GM12878 (cell line): ENCODE data around the gene SLC5A10. TPM values are rescaled to one million over a fixed set of nuclear protein-coding genes. Genes with fewer than 3 reads are reported as not detected.

ENCODE experiments used
- ATAC-seq: fragments of 200-7000 bp; cut with Tn5 transposase; 3 replicates; pipeline ENCODE4 v1.9.1; 2020; ENCODE audit warnings: mild to moderate bottlenecking, moderate library complexity
- BruUV-seq: library from RNA; stranded (reverse); fragments of 400-500 nt; replicated peaks from 2 replicates; lab custom pipeline; 2021; lab: Mats Ljungman, UMichigan
- CTCF ChIA-PET: fragments of 300-600 bp; sonication (Branson Sonifier 250); formaldehyde crosslinking; extraction: SDS; loops from one replicate; lab custom pipeline; 2021; ENCODE audit warnings: inconsistent platforms; lab: Yijun Ruan, JAX
- POLR2A ChIA-PET: fragments of 350-600 bp; formaldehyde crosslinking; extraction: SDS; loops from one replicate; lab custom pipeline; 2021; ENCODE audit warnings: inconsistent platforms; lab: Charles Lee
- RAD21 ChIA-PET: fragments of 300-600 bp; sonication (Branson Sonifier 250); formaldehyde crosslinking; loops from one replicate; lab custom pipeline; 2023; ENCODE audit warnings: antibody characterized with exemption; ENCODE audit not compliant: unreplicated experiment; lab: Charles Lee
- SMC1A ChIA-PET: fragments of 300-600 bp; sonication (Branson Sonifier 250); formaldehyde crosslinking; loops from one replicate; lab custom pipeline; 2023; ENCODE audit not compliant: unreplicated experiment, uncharacterized antibody; lab: Charles Lee
- DNase-seq: peaks from one replicate; pipeline ENCODE4 v3.0.0-alpha.2; 2011; ENCODE audit warnings: low read depth, low spot score
- FAIRE-seq: peaks from 3 replicates; lab custom pipeline; 2011; peaks lifted over from hg19 to GRCh38; lab: Jason Lieb, UNC
- H2AFZ ChIP-seq: 2 replicates; pipeline ENCODE4 v1.6.0; 2011; ENCODE audit warnings: low read depth, low read length, control low read depth; ENCODE audit not compliant: control insufficient read depth
- H3K27ac ChIP-seq: 2 replicates; pipeline ENCODE4 v1.5.1; 2011; ENCODE audit warnings: control low read depth; ENCODE audit not compliant: control insufficient read depth, insufficient read depth
- H3K27me3 ChIP-seq, 2 experiments: replicated peaks in 1 of 2; 2 replicates each; pipeline versions ENCODE4 v1.6.0 to v1.6.1; 2011; ENCODE audit warnings: low read length in 1 of 2; ENCODE audit not compliant: control insufficient read depth in 2 of 2, insufficient read depth in 2 of 2
- H3K36me3 ChIP-seq, 2 experiments: 2 replicates each; pipeline ENCODE4 v1.5.1; 2011; ENCODE audit warnings: low read length in 1 of 2; ENCODE audit not compliant: control insufficient read depth in 2 of 2, insufficient read depth in 2 of 2
- H3K4me1 ChIP-seq: 2 replicates; pipeline ENCODE4 v1.6.1; 2011; ENCODE audit warnings: mild to moderate bottlenecking, low read length, moderate library complexity, mixed read lengths; ENCODE audit not compliant: control insufficient read depth, insufficient read depth
- H3K4me2 ChIP-seq: 2 replicates; pipeline ENCODE4 v1.6.0; 2011; ENCODE audit warnings: control low read depth; ENCODE audit not compliant: control insufficient read depth, insufficient read depth
- H3K4me3 ChIP-seq: fragments of 200-600 bp; sonication (generic); 2 replicates; pipeline ENCODE4 v1.5.1; 2016
- H3K79me2 ChIP-seq: 2 replicates; pipeline ENCODE4 v1.6.0; 2011; ENCODE audit warnings: low read length; ENCODE audit not compliant: control insufficient read depth, insufficient read depth
- H3K9ac ChIP-seq: 2 replicates; pipeline ENCODE4 v1.8.0; 2011; ENCODE audit warnings: low read length, control low read depth, mixed read lengths; ENCODE audit not compliant: control insufficient read depth, insufficient read depth
- H3K9me3 ChIP-seq: replicated peaks from 3 replicates; pipeline ENCODE4 v1.5.1; 2011; ENCODE audit warnings: mild to moderate bottlenecking, low read length; ENCODE audit not compliant: control insufficient read depth, insufficient read depth
- H4K20me1 ChIP-seq: 2 replicates; pipeline ENCODE4 v1.6.0; 2011; ENCODE audit not compliant: control insufficient read depth, insufficient read depth
- BACH1 ChIP-seq: fragments of 450-650 bp; IDR thresholded peaks from 2 replicates; pipeline ENCODE4 v1.6.1; 2017; ENCODE audit warnings: mild to moderate bottlenecking, borderline replicate concordance
- CHD4 ChIP-seq: fragments of 200-600 bp; sonication (generic); IDR thresholded peaks from 2 replicates; pipeline ENCODE4 v1.6.1; 2016; ENCODE audit warnings: mild to moderate bottlenecking
- KDM1A ChIP-seq: fragments of 200-600 bp; sonication (generic); IDR thresholded peaks from 2 replicates; pipeline ENCODE4 v1.6.1; 2016; ENCODE audit warnings: borderline replicate concordance
- KLF5 ChIP-seq: fragments of 450-650 bp; IDR thresholded peaks from 2 replicates; pipeline ENCODE4 v1.6.1; 2014; ENCODE audit warnings: mild to moderate bottlenecking; ENCODE audit not compliant: partially characterized antibody
- PAX8 ChIP-seq: fragments of 450-650 bp; IDR thresholded peaks from 2 replicates; pipeline ENCODE4 v1.6.1; 2017; ENCODE audit warnings: mild to moderate bottlenecking, moderate library complexity
- ZZZ3 ChIP-seq: IDR thresholded peaks from 2 replicates; pipeline ENCODE4 v1.6.1; 2011; ENCODE audit warnings: low read depth; ENCODE audit not compliant: control insufficient read depth, insufficient read length
- WGBS: methylation state at CpG from one replicate; pipeline ENCODE4 v1.1.6; 2016; ENCODE audit warnings: low lambda C conversion rate; ENCODE audit not compliant: insufficient replicate concordance, insufficient coverage; ENCODE audit errors: missing lambda C conversion rate; 5-methylcytosine and 5-hydroxymethylcytosine counted together
- in situ Hi-C: fragments of 300-500 bp; cut with MboI; formaldehyde crosslinking; loops from 9 replicates; pipeline ENCODE4 v1.14.3; 2018; ENCODE audit warnings: mixed read lengths
- intact Hi-C: fragments of 100-400 bp; cut with micrococcal nuclease; formaldehyde crosslinking; loops from one replicate; pipeline ENCODE4 v1.14.2; 2022; ENCODE audit not compliant: unreplicated experiment
- polyA plus RNA-seq, 11 experiments: library from polyadenylated mRNA; depleted of rRNA in 4 of 11; unstranded in 6 of 11; stranded (reverse) in 5 of 11; fragments of >200 nt; fragmentation: Nextera tagmentation in 4 of 11; fragmentation: Illumina TruSeq in 1 of 11; extraction: Ambion mirVana in 4 of 11; extraction: Trizol in 1 of 11; gene quantifications; 1 replicate in 1 of 11; 2 replicates in 10 of 11; pipeline versions ENCODE4 v1.2.1 to v1.2.3, GENCODE V29; 2011 to 2016; ENCODE audit warnings: inconsistent platforms in 2 of 11, missing spikeins in 2 of 11, low read depth in 1 of 11
- total RNA-seq, 4 experiments: library from RNA; depleted of rRNA in 3 of 4; stranded (reverse); fragments of >200 nt in 3 of 4; fragmentation: Illumina TruSeq in 1 of 4; extraction: Trizol in 1 of 4; gene quantifications; 2 replicates each; pipeline versions ENCODE4 v1.2.1 to v1.2.3, GENCODE V29; 2013 to 2021
- TF ChIP-seq, protein P1 (sequence below): fragments of 450-650 bp; IDR thresholded peaks from 2 replicates; pipeline ENCODE4 v1.6.1; 2017; ENCODE audit warnings: antibody characterized with exemption, mild to moderate bottlenecking, moderate library complexity

Gene SLC5A10
- total and polyA plus RNA-seq, 10 of the 15 experiments (the other 5 are each of a cell fraction or from before 2014, with no cell fraction given) = under 0.01 to 0.18 (median 0.07) TPM; not detected in 4

DNA sequence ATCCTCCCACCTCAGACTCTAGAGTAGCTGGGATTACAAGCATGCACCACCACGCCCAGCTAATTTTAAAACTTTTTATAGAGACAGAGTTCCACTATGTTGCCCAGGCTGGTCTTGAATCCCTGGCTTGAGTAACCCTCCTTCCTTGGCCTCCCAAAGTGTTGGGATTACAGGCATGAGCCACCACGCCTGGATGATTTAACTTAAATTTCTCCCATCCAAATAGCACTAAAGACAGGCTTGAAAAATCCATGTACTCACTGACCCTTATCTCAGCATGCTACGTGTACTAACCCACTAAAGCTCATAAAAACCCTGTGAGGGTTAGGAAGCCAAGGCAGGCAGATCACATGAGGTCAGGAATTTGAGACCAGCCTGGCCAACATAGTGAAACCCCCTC lies 4.6 kb downstream of the SLC5A10 start:
- FAIRE-seq (no peak), DNase-seq (no peak), ATAC-seq (no peak)
- BruUV-seq = no TSS peak
- SMC1A ChIA-PET = interaction anchor here (0.8 kb wide), 1 partner anchor 32 kb away, joined by 3 read pairs; no protein-coding TSS in a partner anchor
- POLR2A ChIA-PET = no interaction called here
- intact Hi-C loops = no loop called here
- H3K27ac ChIP-seq = no peak overlapping the region
- 43% methylated on average over 3 of the region's 3 CpGs for WGBS
- no peak overlapping the region for H3K4me3 ChIP-seq
- CTCF ChIA-PET = interaction anchor here (1.0 to 1.8 kb wide), 4 partner anchors 18 to 98 kb away, joined by 3 to 5 read pairs (median 5); partner anchors contain the start of gene PRPSAP2
- no peak for TF ChIP-seq KLF5
- TF ChIP-seq KDM1A = no peak
- no peak for TF ChIP-seq BACH1
- TF ChIP-seq PAX8 = no peak
- TF ChIP-seq CHD4 = no peak
- no peak for TF ChIP-seq ZZZ3
- TF ChIP-seq, protein P1, sequence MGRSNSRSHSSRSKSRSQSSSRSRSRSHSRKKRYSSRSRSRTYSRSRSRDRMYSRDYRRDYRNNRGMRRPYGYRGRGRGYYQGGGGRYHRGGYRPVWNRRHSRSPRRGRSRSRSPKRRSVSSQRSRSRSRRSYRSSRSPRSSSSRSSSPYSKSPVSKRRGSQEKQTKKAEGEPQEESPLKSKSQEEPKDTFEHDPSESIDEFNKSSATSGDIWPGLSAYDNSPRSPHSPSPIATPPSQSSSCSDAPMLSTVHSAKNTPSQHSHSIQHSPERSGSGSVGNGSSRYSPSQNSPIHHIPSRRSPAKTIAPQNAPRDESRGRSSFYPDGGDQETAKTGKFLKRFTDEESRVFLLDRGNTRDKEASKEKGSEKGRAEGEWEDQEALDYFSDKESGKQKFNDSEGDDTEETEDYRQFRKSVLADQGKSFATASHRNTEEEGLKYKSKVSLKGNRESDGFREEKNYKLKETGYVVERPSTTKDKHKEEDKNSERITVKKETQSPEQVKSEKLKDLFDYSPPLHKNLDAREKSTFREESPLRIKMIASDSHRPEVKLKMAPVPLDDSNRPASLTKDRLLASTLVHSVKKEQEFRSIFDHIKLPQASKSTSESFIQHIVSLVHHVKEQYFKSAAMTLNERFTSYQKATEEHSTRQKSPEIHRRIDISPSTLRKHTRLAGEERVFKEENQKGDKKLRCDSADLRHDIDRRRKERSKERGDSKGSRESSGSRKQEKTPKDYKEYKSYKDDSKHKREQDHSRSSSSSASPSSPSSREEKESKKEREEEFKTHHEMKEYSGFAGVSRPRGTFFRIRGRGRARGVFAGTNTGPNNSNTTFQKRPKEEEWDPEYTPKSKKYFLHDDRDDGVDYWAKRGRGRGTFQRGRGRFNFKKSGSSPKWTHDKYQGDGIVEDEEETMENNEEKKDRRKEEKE = no peak
- RAD21 ChIA-PET = no interaction called here
- no peaks in the 10 kb centered on the region for H3K27me3 ChIP-seq
- H4K20me1 ChIP-seq = no peaks in the 10 kb centered on the region
- in situ Hi-C loops = no loop called here
- H2AFZ ChIP-seq = no peak overlapping the region
- no peak overlapping the region for H3K4me2 ChIP-seq
- no peak overlapping the region for H3K9ac ChIP-seq
- no peaks in the 10 kb centered on the region for H3K79me2 ChIP-seq
- H3K9me3 ChIP-seq = no peaks in the 10 kb centered on the region
- no peaks in the 10 kb centered on the region for H3K36me3 ChIP-seq
- H3K4me1 ChIP-seq = peaks cover 8% of the 10 kb centered on the region
